ENCODE results near the gene OBSCN.

OBSCN gene

GRCh38 chr1:228314315-228314657, 106.4 kb downstream of the OBSCN start:
- H3K9me3 ChIP-seq (ENCODE audit: low read length): no peaks in the 10 kb centered on the region
- no peaks in the 10 kb centered on the region for H3K36me3 ChIP-seq (ENCODE audit: insufficient read depth, low read length)
- H3K9me2 ChIP-seq (ENCODE audit: low read depth, low read length): no peaks in the 10 kb centered on the region
- no peak overlapping the region for H3K9ac ChIP-seq (ENCODE audit: low read length)
- no peak overlapping the region for H2AFZ ChIP-seq (ENCODE audit: low read length)
- H3K4me1 ChIP-seq (ENCODE audit: insufficient read depth, low read length, severe bottlenecking): no peaks in the 10 kb centered on the region
- no peak overlapping the region for H3K4me3 ChIP-seq (ENCODE audit: low read depth, low read length, poor library complexity, severe bottlenecking)
- H3K27ac ChIP-seq (ENCODE audit: low read depth, low read length, poor library complexity, severe bottlenecking): no peak overlapping the region
- no peak overlapping the region for H3K4me2 ChIP-seq (ENCODE audit: low read length)
- TF ChIP-seq CTCF (IDR thresholded peaks at IDR 0.05; ENCODE audit: low read length) (no peak), EZH2 (IDR thresholded peaks at IDR 0.05; ENCODE audit: borderline replicate concordance, low read length) (no peak)
- no peaks in the 10 kb centered on the region for H4K20me1 ChIP-seq (ENCODE audit: insufficient read depth, low read length)
- no peaks in the 10 kb centered on the region for H3K27me3 ChIP-seq (ENCODE audit: insufficient read depth, low read length)
- H3F3A ChIP-seq (ENCODE audit: insufficient read depth, low read length): no peaks in the 10 kb centered on the region
- no peaks in the 10 kb centered on the region for H3K79me2 ChIP-seq (ENCODE audit: insufficient read depth, low read length)

GRCh38 chr1:228314658-228315483, 107.0 kb downstream of the OBSCN start:
- no peaks in the 10 kb centered on the region for H3K9me2 ChIP-seq (ENCODE audit: low read depth, low read length)
- no peaks in the 10 kb centered on the region for H3K27me3 ChIP-seq (ENCODE audit: insufficient read depth, low read length)
- H3F3A ChIP-seq (ENCODE audit: insufficient read depth, low read length): no peaks in the 10 kb centered on the region
- no peaks in the 10 kb centered on the region for H3K79me2 ChIP-seq (ENCODE audit: insufficient read depth, low read length)
- TF ChIP-seq EZH2 (IDR thresholded peaks at IDR 0.05; ENCODE audit: borderline replicate concordance, low read length) (no peak), CTCF (IDR thresholded peaks at IDR 0.05; ENCODE audit: low read length) (no peak)
- no peaks in the 10 kb centered on the region for H3K4me1 ChIP-seq (ENCODE audit: insufficient read depth, low read length, severe bottlenecking)
- no peak overlapping the region for H2AFZ ChIP-seq (ENCODE audit: low read length)
- H3K4me2 ChIP-seq (ENCODE audit: low read length): no peak overlapping the region
- H3K9me3 ChIP-seq (ENCODE audit: low read length): no peaks in the 10 kb centered on the region
- no peaks in the 10 kb centered on the region for H4K20me1 ChIP-seq (ENCODE audit: insufficient read depth, low read length)
- no peak overlapping the region for H3K9ac ChIP-seq (ENCODE audit: low read length)
- H3K27ac ChIP-seq (ENCODE audit: low read depth, low read length, poor library complexity, severe bottlenecking): no peak overlapping the region
- no peak overlapping the region for H3K4me3 ChIP-seq (ENCODE audit: low read depth, low read length, poor library complexity, severe bottlenecking)
- no peaks in the 10 kb centered on the region for H3K36me3 ChIP-seq (ENCODE audit: insufficient read depth, low read length)

- H2AFZ ChIP-seq (ENCODE audit: low read length): no peak overlapping the region
- H3K4me3 ChIP-seq (ENCODE audit: low read depth, low read length, poor library complexity, severe bottlenecking): no peak overlapping the region
Observed at GRCh38 chr1:228315484-228315944, 107.7 kb downstream of the OBSCN start.

More at GRCh38 chr1:228315484-228315944, 107.7 kb downstream of the OBSCN start:
- Histone ChIP-seq H3K36me3 (ENCODE audit: insufficient read depth, low read length) (no peaks in the 10 kb centered on the region), H3F3A (ENCODE audit: insufficient read depth, low read length) (no peaks in the 10 kb centered on the region), H3K27ac (ENCODE audit: low read depth, low read length, poor library complexity, severe bottlenecking) (no peak overlapping the region), H3K9ac (ENCODE audit: low read length) (no peak overlapping the region), H3K4me2 (ENCODE audit: low read length) (no peak overlapping the region), H3K9me3 (ENCODE audit: low read length) (no peaks in the 10 kb centered on the region), H3K4me1 (ENCODE audit: insufficient read depth, low read length, severe bottlenecking) (no peaks in the 10 kb centered on the region), H3K27me3 (ENCODE audit: insufficient read depth, low read length) (no peaks in the 10 kb centered on the region), H4K20me1 (ENCODE audit: insufficient read depth, low read length) (no peaks in the 10 kb centered on the region), H3K9me2 (ENCODE audit: low read depth, low read length) (no peaks in the 10 kb centered on the region), H3K79me2 (ENCODE audit: insufficient read depth, low read length) (no peaks in the 10 kb centered on the region)
- no peak for TF ChIP-seq CTCF (IDR thresholded peaks at IDR 0.05; ENCODE audit: low read length)
- TF ChIP-seq EZH2 (IDR thresholded peaks at IDR 0.05; ENCODE audit: borderline replicate concordance, low read length): no peak
